Measurements from ENCODE around the gene PTPRA. TPM values are rescaled to one million over a fixed set of nuclear protein-coding genes. Genes with fewer than 3 reads are reported as not detected.

PTPRA gene
- total and polyA plus RNA-seq, 2 of the 13 experiments (the other 11 are each of a cell fraction or from before 2014, with no cell fraction given) = 47.2 to 127 TPM

DNA sequence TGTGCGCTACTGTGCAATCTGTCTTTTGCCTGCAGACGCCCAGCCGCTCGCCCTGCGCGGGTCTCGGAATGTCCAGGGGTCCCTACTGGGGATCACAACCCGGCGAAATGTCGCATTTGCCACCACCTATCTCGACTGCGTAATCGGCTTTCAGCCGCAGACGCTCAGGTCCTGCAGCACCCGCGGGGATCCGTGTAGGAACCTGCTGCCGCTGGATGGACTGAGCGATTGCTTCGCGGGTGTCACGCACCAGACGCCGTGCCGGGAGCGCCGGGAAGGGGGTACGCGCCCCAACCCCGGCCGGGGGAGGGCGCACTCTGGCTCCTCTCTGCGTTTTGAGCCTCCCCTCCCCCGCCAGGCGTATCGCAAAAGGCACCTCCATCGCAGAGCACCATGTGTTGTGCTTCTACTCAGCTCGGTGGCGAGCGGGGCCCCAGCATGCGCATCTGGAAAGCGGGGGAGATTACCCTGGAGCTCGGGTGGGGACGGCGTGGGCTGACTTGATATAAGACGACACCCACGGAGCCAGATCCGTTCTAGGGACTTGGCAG is 747 bp upstream of the PTPRA start (continued):
- TF ChIP-seq, protein P1, sequence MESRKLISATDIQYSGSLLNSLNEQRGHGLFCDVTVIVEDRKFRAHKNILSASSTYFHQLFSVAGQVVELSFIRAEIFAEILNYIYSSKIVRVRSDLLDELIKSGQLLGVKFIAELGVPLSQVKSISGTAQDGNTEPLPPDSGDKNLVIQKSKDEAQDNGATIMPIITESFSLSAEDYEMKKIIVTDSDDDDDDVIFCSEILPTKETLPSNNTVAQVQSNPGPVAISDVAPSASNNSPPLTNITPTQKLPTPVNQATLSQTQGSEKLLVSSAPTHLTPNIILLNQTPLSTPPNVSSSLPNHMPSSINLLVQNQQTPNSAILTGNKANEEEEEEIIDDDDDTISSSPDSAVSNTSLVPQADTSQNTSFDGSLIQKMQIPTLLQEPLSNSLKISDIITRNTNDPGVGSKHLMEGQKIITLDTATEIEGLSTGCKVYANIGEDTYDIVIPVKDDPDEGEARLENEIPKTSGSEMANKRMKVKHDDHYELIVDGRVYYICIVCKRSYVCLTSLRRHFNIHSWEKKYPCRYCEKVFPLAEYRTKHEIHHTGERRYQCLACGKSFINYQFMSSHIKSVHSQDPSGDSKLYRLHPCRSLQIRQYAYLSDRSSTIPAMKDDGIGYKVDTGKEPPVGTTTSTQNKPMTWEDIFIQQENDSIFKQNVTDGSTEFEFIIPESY (CRISPR knock-in tag; IDR thresholded peaks at IDR 0.05) = peak; percentile 70
- TF ChIP-seq ZIK1 (CRISPR knock-in tag; IDR thresholded peaks at IDR 0.05; ENCODE audit: borderline replicate concordance, low read depth) (no peak; the same call in 1 of the 2 replicates), DNMT1 (CRISPR knock-in tag; IDR thresholded peaks at IDR 0.05) (no peak), PHB2 (IDR thresholded peaks at IDR 0.05; ENCODE audit: partially characterized antibody) (no peak), SNRNP70 (IDR thresholded peaks at IDR 0.05; ENCODE audit: low read depth, low read length) (no peak), XRCC5 (optimal IDR thresholded peaks at IDR 0.05; ENCODE audit: low read length) (peak; percentile 38), HNRNPL (IDR thresholded peaks at IDR 0.05; ENCODE audit: low read depth, low read length) (no peak), ZBTB20 (CRISPR knock-in tag; IDR thresholded peaks at IDR 0.05; ENCODE audit: borderline replicate concordance, low read depth) (no peak), MEIS2 (CRISPR knock-in tag; IDR thresholded peaks at IDR 0.05) (peak; percentile 39; the same call in 1 of the 2 replicates), REXO4 (CRISPR knock-in tag; IDR thresholded peaks at IDR 0.05; ENCODE audit: borderline replicate concordance) (no peak), FOXO1 (CRISPR knock-in tag; IDR thresholded peaks at IDR 0.05) (peak; percentile 68), TCF7L2 (IDR thresholded peaks at IDR 0.05; ENCODE audit: low read depth, low read length) (no peak), ZFP36L2 (CRISPR knock-in tag; IDR thresholded peaks at IDR 0.05) (peak; percentile 59; the same call in 1 of the 2 replicates), ZNF556 (CRISPR knock-in tag; IDR thresholded peaks at IDR 0.05; ENCODE audit: borderline replicate concordance) (no peak; the same call in 1 of the 2 replicates), POGZ (CRISPR knock-in tag; IDR thresholded peaks at IDR 0.05) (0 out of 2 replicates have a peak, but pooled peaks have one; percentile 25), HOXA3 (CRISPR knock-in tag; IDR thresholded peaks at IDR 0.05) (peak; percentile 79), ZFY (CRISPR knock-in tag; IDR thresholded peaks at IDR 0.05) (no peak), ZNF329 (CRISPR knock-in tag; IDR thresholded peaks at IDR 0.05; ENCODE audit: low read depth) (0 out of 2 replicates have a peak, but pooled peaks have one; percentile 14), MIER3 (CRISPR knock-in tag; IDR thresholded peaks at IDR 0.05; ENCODE audit: borderline replicate concordance) (0 out of 2 replicates have a peak, but pooled peaks have one; percentile 9), GZF1 (CRISPR knock-in tag; IDR thresholded peaks at IDR 0.05) (no peak; the same call in 1 of the 2 replicates), ZNF788 (CRISPR knock-in tag; IDR thresholded peaks at IDR 0.05; ENCODE audit: borderline replicate concordance) (peak; percentile 85)
- TF ChIP-seq, protein P2, sequence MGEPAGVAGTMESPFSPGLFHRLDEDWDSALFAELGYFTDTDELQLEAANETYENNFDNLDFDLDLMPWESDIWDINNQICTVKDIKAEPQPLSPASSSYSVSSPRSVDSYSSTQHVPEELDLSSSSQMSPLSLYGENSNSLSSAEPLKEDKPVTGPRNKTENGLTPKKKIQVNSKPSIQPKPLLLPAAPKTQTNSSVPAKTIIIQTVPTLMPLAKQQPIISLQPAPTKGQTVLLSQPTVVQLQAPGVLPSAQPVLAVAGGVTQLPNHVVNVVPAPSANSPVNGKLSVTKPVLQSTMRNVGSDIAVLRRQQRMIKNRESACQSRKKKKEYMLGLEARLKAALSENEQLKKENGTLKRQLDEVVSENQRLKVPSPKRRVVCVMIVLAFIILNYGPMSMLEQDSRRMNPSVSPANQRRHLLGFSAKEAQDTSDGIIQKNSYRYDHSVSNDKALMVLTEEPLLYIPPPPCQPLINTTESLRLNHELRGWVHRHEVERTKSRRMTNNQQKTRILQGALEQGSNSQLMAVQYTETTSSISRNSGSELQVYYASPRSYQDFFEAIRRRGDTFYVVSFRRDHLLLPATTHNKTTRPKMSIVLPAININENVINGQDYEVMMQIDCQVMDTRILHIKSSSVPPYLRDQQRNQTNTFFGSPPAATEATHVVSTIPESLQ (CRISPR knock-in tag; conservative IDR thresholded peaks at IDR 0.05) = no peak
- TF ChIP-seq, protein P3, sequence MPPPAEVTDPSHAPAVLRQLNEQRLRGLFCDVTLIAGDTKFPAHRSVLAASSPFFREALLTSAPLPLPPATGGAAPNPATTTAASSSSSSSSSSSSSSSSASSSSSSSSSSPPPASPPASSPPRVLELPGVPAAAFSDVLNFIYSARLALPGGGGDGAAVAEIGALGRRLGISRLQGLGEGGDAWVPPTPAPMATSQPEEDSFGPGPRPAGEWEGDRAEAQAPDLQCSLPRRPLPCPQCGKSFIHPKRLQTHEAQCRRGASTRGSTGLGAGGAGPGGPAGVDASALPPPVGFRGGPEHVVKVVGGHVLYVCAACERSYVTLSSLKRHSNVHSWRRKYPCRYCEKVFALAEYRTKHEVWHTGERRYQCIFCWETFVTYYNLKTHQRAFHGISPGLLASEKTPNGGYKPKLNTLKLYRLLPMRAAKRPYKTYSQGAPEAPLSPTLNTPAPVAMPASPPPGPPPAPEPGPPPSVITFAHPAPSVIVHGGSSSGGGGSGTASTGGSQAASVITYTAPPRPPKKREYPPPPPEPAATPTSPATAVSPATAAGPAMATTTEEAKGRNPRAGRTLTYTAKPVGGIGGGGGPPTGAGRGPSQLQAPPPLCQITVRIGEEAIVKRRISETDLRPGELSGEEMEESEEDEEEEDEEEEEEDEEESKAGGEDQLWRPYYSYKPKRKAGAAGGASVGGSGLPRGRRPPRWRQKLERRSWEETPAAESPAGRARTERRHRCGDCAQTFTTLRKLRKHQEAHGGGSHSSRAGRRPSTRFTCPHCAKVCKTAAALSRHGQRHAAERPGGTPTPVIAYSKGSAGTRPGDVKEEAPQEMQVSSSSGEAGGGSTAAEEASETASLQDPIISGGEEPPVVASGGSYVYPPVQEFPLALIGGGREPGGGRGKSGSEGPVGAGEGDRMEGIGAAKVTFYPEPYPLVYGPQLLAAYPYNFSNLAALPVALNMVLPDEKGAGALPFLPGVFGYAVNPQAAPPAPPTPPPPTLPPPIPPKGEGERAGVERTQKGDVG (CRISPR knock-in tag; IDR thresholded peaks at IDR 0.05; ENCODE audit: borderline replicate concordance) = no peak
- TF ChIP-seq, protein P4, sequence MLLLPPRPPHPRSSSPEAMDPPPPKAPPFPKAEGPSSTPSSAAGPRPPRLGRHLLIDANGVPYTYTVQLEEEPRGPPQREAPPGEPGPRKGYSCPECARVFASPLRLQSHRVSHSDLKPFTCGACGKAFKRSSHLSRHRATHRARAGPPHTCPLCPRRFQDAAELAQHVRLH (CRISPR knock-in tag; IDR thresholded peaks at IDR 0.05; ENCODE audit: borderline replicate concordance, low read depth) = peak; percentile 70
